Liver (tissue), 9 donors: Measurements from ENCODE around the gene STX16. TPM values are rescaled to one million over a fixed set of nuclear protein-coding genes. Genes with fewer than 3 reads are reported as not detected.

Source experiments
- DNase-seq: peaks from one replicate; pipeline ENCODE4 v3.0.0-alpha.2; 2017; ENCODE audit warnings: low spot score
- H3K27ac ChIP-seq, 2 donors: one replicate each; pipeline ENCODE4 v1.7.0; 2013; ENCODE audit warnings: inconsistent platforms in 2 of 2, low read length in 2 of 2, control low read depth in 1 of 2, low read depth in 1 of 2, mild to moderate bottlenecking in 1 of 2
- H3K27me3 ChIP-seq, 4 donors: one replicate each; pipeline versions ENCODE4 v1.6.1 to v1.7.0; 2013; ENCODE audit warnings: low read length in 3 of 4, inconsistent platforms in 1 of 4, mild to moderate bottlenecking in 1 of 4, moderate library complexity in 1 of 4; ENCODE audit not compliant: control insufficient read depth in 4 of 4, insufficient read depth in 4 of 4
- H3K36me3 ChIP-seq, 4 donors: one replicate each; pipeline versions ENCODE4 v1.6.1 to v1.7.0; 2013; ENCODE audit warnings: low read length in 3 of 4, mild to moderate bottlenecking in 3 of 4, low read depth in 1 of 4, moderate library complexity in 1 of 4; ENCODE audit not compliant: control insufficient read depth in 4 of 4, insufficient read depth in 3 of 4
- H3K4me1 ChIP-seq, 4 donors: one replicate each; pipeline versions ENCODE4 v1.6.1 to v1.7.0; 2013; ENCODE audit warnings: low read length in 3 of 4, mild to moderate bottlenecking in 3 of 4, moderate library complexity in 1 of 4; ENCODE audit not compliant: control insufficient read depth in 4 of 4, insufficient read depth in 4 of 4
- H3K4me3 ChIP-seq, 3 donors: one replicate each; pipeline versions ENCODE4 v1.6.1 to v1.7.0; 2013; ENCODE audit warnings: low read length in 3 of 3, control low read depth in 1 of 3, low read depth in 1 of 3, mild to moderate bottlenecking in 1 of 3
- H3K9ac ChIP-seq, 2 donors: one replicate each; pipeline ENCODE4 v1.7.0; 2013; ENCODE audit warnings: low read length in 2 of 2, mild to moderate bottlenecking in 2 of 2, moderate library complexity in 2 of 2, control low read depth in 1 of 2, low read depth in 1 of 2
- H3K9me3 ChIP-seq, 4 donors: one replicate each; pipeline versions ENCODE4 v1.6.1 to v1.7.0; 2013; ENCODE audit warnings: low read length in 3 of 4; ENCODE audit not compliant: control insufficient read depth in 4 of 4
- ATF3 ChIP-seq: IDR thresholded peaks from 2 replicates; pipeline ENCODE4 v1.6.1; 2016; ENCODE audit warnings: antibody characterized with exemption
- CTCF ChIP-seq: fragments of 150-350 bp; IDR thresholded peaks from 2 replicates; pipeline ENCODE4 v1.5.1; 2017; ENCODE audit warnings: improper control_type of control experiment, low read depth, low read length; ENCODE audit not compliant: missing input control
- EGR1 ChIP-seq, 2 donors: IDR thresholded peaks; 2 replicates each; pipeline ENCODE4 v1.6.1; 2016 to 2018; ENCODE audit warnings: antibody characterized with exemption in 2 of 2, low read depth in 2 of 2
- FOXA1 ChIP-seq: IDR thresholded peaks from 2 replicates; pipeline ENCODE4 v1.6.1; 2016; ENCODE audit warnings: antibody characterized with exemption
- FOXA2 ChIP-seq: IDR thresholded peaks from 2 replicates; pipeline ENCODE4 v1.6.1; 2016; ENCODE audit warnings: antibody characterized with exemption
- GABPA ChIP-seq, 2 donors: IDR thresholded peaks in 1 of 2; conservative IDR thresholded peaks in 1 of 2; 2 replicates each; pipeline ENCODE4 v1.6.1; 2016; ENCODE audit warnings: antibody characterized with exemption in 2 of 2, mild to moderate bottlenecking in 1 of 2, moderate library complexity in 1 of 2
- HNF4A ChIP-seq, 2 donors: conservative IDR thresholded peaks; 2 replicates each; pipeline ENCODE4 v1.6.1; 2016; ENCODE audit warnings: antibody characterized with exemption in 2 of 2, mild to moderate bottlenecking in 2 of 2
- HNF4G ChIP-seq: IDR thresholded peaks from 2 replicates; pipeline ENCODE4 v1.6.1; 2016; ENCODE audit warnings: antibody characterized with exemption
- JUND ChIP-seq, 2 donors: IDR thresholded peaks; 2 replicates each; pipeline ENCODE4 v1.6.1; 2016; ENCODE audit warnings: antibody characterized with exemption in 2 of 2
- NR2F2 ChIP-seq: IDR thresholded peaks from 2 replicates; pipeline ENCODE4 v1.6.1; 2016; ENCODE audit warnings: antibody characterized with exemption
- RAD21 ChIP-seq, 2 donors: IDR thresholded peaks; 2 replicates each; pipeline ENCODE4 v1.6.1; 2016; ENCODE audit warnings: antibody characterized with exemption in 2 of 2, mild to moderate bottlenecking in 2 of 2
- RXRA ChIP-seq, 2 donors: IDR thresholded peaks; 2 replicates each; pipeline ENCODE4 v1.6.1; 2017 to 2018; ENCODE audit warnings: antibody characterized with exemption in 2 of 2, mild to moderate bottlenecking in 1 of 2
- SP1 ChIP-seq: IDR thresholded peaks from 2 replicates; pipeline ENCODE4 v1.6.1; 2018; ENCODE audit warnings: antibody characterized with exemption, mild to moderate bottlenecking
- TAF1 ChIP-seq: conservative IDR thresholded peaks from 2 replicates; pipeline ENCODE4 v1.6.1; 2016; ENCODE audit warnings: antibody characterized with exemption, mild to moderate bottlenecking
- YY1 ChIP-seq: IDR thresholded peaks from 2 replicates; pipeline ENCODE4 v1.6.1; 2016; ENCODE audit warnings: antibody characterized with exemption, mild to moderate bottlenecking
- WGBS: extraction: QIAGEN DNeasy Blood & Tissue Kit; methylation state at CpG from one replicate; pipeline ENCODE4 v1.1.7; 2013; 5-methylcytosine and 5-hydroxymethylcytosine counted together
- polyA plus RNA-seq, 2 donors: library from polyadenylated mRNA; stranded (reverse) in 1 of 2; unstranded in 1 of 2; fragments of 200-250 nt in 1 of 2; fragments of >200 nt in 1 of 2; fragmentation: Nextera tagmentation in 1 of 2; extraction: Ambion mirVana in 1 of 2; gene quantifications; one replicate each; pipeline versions ENCODE4 v1.2.1 to v1.2.3, GENCODE V29; 2013 to 2015
- total RNA-seq, 2 donors: library from RNA; depleted of rRNA; stranded (reverse); fragments of >200 nt; gene quantifications; one replicate each; pipeline ENCODE4 v1.2.3, GENCODE V29; 2014
- TF ChIP-seq, protein P1 (sequence below): IDR thresholded peaks from 2 replicates; pipeline ENCODE4 v1.6.1; 2016; ENCODE audit warnings: antibody characterized with exemption, mild to moderate bottlenecking
- TF ChIP-seq, protein P2 (sequence below): IDR thresholded peaks from 2 replicates; pipeline ENCODE4 v1.6.1; 2016; ENCODE audit warnings: antibody characterized with exemption
- TF ChIP-seq, protein P3 (sequence below): IDR thresholded peaks from 2 replicates; pipeline ENCODE4 v1.6.1; 2016; ENCODE audit warnings: antibody characterized with exemption
- donor health status: healthy.
- donor health status: healthy.
- donor health status: healthy.
- donor health status: healthy.
- donor health status: healthy.

Gene STX16
- total and polyA plus RNA-seq, 4 donors: 8.5 to 32.5 (median 16.6) TPM

DNA sequence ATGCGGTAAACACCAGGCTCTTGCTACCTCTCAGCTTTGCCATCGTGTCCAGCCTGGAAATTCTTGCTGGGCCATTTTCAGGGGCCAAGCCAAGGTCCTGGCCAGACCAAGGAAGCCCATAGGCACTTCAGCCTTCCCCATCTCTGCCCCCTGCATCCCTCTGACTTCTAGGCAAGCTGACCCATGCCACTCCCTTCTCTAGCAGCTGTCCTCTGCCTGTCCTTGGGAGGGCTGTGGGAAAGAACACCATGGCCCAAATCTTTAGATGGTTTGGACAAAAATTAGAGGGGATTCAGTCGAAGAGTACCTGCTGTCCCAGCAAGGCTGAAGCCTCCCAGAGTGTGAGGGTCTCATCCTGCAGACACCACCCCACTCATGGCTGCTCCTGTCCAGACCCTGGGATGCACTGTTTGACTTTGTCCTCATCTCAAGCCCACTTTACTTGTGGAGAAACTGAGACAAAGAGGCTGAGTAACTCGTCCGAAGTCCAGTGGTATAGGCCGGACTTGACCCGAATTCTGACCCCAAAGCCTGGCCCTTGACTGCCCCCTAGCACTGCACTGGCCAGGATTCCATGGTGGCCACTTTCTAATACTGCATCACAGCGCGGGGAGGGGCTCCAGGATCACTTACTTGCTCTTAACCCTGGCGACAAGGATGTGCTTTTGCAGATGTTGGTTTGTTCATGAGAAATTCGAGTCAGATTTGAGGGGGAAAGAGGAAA is 22.4 kb upstream of the STX16 start:
- no peak overlapping the region for H3K27ac ChIP-seq
- no peaks in the 10 kb centered on the region for H3K36me3 ChIP-seq
- WGBS: 74% methylated on average over 11 of the region's 11 CpGs
- no peak for DNase-seq
- no peaks in the 10 kb centered on the region for H3K4me1 ChIP-seq
- H3K9ac ChIP-seq: no peak overlapping the region
- TF ChIP-seq JUND (IDR thresholded peaks at IDR 0.05) (no peak), RXRA (IDR thresholded peaks at IDR 0.05) (no peak), SP1 (no peak), EGR1 (IDR thresholded peaks at IDR 0.05; ENCODE audit: low read depth in 2 of 2) (no peak), CTCF (no peak), FOXA2 (no peak), NR2F2 (no peak), YY1 (no peak), ATF3 (no peak), FOXA1 (no peak), HNF4A (conservative IDR thresholded peaks at IDR 0.05) (no peak), RAD21 (IDR thresholded peaks at IDR 0.05) (no peak), TAF1 (no peak), HNF4G (no peak), GABPA (IDR thresholded peaks at IDR 0.05 in 1 of 2, conservative IDR thresholded peaks at IDR 0.05 in 1 of 2) (no peak)
- TF ChIP-seq, protein P1, sequence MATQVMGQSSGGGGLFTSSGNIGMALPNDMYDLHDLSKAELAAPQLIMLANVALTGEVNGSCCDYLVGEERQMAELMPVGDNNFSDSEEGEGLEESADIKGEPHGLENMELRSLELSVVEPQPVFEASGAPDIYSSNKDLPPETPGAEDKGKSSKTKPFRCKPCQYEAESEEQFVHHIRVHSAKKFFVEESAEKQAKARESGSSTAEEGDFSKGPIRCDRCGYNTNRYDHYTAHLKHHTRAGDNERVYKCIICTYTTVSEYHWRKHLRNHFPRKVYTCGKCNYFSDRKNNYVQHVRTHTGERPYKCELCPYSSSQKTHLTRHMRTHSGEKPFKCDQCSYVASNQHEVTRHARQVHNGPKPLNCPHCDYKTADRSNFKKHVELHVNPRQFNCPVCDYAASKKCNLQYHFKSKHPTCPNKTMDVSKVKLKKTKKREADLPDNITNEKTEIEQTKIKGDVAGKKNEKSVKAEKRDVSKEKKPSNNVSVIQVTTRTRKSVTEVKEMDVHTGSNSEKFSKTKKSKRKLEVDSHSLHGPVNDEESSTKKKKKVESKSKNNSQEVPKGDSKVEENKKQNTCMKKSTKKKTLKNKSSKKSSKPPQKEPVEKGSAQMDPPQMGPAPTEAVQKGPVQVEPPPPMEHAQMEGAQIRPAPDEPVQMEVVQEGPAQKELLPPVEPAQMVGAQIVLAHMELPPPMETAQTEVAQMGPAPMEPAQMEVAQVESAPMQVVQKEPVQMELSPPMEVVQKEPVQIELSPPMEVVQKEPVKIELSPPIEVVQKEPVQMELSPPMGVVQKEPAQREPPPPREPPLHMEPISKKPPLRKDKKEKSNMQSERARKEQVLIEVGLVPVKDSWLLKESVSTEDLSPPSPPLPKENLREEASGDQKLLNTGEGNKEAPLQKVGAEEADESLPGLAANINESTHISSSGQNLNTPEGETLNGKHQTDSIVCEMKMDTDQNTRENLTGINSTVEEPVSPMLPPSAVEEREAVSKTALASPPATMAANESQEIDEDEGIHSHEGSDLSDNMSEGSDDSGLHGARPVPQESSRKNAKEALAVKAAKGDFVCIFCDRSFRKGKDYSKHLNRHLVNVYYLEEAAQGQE: no peak
- TF ChIP-seq, protein P2, sequence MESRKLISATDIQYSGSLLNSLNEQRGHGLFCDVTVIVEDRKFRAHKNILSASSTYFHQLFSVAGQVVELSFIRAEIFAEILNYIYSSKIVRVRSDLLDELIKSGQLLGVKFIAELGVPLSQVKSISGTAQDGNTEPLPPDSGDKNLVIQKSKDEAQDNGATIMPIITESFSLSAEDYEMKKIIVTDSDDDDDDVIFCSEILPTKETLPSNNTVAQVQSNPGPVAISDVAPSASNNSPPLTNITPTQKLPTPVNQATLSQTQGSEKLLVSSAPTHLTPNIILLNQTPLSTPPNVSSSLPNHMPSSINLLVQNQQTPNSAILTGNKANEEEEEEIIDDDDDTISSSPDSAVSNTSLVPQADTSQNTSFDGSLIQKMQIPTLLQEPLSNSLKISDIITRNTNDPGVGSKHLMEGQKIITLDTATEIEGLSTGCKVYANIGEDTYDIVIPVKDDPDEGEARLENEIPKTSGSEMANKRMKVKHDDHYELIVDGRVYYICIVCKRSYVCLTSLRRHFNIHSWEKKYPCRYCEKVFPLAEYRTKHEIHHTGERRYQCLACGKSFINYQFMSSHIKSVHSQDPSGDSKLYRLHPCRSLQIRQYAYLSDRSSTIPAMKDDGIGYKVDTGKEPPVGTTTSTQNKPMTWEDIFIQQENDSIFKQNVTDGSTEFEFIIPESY: no peak
- TF ChIP-seq, protein P3, sequence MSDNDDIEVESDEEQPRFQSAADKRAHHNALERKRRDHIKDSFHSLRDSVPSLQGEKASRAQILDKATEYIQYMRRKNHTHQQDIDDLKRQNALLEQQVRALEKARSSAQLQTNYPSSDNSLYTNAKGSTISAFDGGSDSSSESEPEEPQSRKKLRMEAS: no peak
- no peak overlapping the region for H3K4me3 ChIP-seq
- H3K27me3 ChIP-seq: no peaks in the 10 kb centered on the region
- H3K9me3 ChIP-seq: no peaks in the 10 kb centered on the region
